Panc1 (cell line): ENCODE measurements around the gene TTC28.

ENCODE experiments used
- CTCF ChIP-seq: fragments of 450-650 bp; IDR thresholded peaks from 2 replicates; pipeline ENCODE4 v1.5.1; 2017; ENCODE audit warnings: mild to moderate bottlenecking
- POLR2AphosphoS5 ChIP-seq: IDR thresholded peaks from 2 replicates; pipeline ENCODE4 v1.6.1; 2012; ENCODE audit warnings: mild to moderate bottlenecking, low read depth, low read length, moderate library complexity
- SIN3A ChIP-seq: IDR thresholded peaks from 2 replicates; pipeline ENCODE4 v1.6.1; 2012; ENCODE audit warnings: low read depth, mild to moderate bottlenecking, low read length, moderate library complexity, borderline replicate concordance; ENCODE audit not compliant: insufficient read depth
- TCF7L2 ChIP-seq: IDR thresholded peaks from 2 replicates; pipeline ENCODE4 v1.6.1; 2011; ENCODE audit warnings: mild to moderate bottlenecking, low read depth, low read length, inconsistent platforms
- TF ChIP-seq, protein P1 (sequence below), 2 experiments: IDR thresholded peaks; 2 replicates each; pipeline ENCODE4 v1.6.1; 2011 to 2012; ENCODE audit warnings: low read depth in 2 of 2, control low read depth in 1 of 2, low read length in 1 of 2, mild to moderate bottlenecking in 1 of 2, moderate library complexity in 1 of 2; ENCODE audit not compliant: insufficient read depth in 1 of 2

DNA sequence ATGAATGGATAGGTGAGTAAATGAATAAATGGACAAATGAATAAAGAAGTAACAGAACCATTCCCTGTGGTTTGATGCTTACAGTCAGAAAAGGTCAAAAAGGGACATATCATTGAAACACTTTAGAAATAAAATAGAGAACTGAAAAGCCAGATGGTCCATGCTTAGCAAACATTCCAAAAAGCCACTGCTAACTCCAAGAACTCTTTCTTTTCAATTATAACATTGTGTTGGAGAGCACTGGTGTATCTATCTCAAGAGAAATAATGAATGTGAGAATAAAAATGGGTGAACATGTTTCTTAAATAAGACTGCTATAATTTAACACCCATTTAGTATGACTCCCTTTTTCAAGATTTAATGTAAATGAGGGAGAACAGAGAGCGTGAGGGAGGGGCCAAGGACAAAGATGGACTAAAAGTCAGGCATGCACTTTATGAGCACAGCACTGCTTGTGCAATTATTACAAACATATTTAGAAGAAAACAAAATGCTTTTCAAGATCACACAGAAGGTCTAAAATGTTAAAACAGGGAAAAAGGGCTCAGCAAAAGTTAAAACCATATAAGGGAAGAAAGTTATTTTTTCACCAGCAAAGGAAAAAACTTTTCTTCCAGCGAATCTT lies 536.3 kb downstream of the TTC28 start:
- no peak for TF ChIP-seq CTCF
- TF ChIP-seq POLR2AphosphoS5 = no peak
- TF ChIP-seq, protein P1, sequence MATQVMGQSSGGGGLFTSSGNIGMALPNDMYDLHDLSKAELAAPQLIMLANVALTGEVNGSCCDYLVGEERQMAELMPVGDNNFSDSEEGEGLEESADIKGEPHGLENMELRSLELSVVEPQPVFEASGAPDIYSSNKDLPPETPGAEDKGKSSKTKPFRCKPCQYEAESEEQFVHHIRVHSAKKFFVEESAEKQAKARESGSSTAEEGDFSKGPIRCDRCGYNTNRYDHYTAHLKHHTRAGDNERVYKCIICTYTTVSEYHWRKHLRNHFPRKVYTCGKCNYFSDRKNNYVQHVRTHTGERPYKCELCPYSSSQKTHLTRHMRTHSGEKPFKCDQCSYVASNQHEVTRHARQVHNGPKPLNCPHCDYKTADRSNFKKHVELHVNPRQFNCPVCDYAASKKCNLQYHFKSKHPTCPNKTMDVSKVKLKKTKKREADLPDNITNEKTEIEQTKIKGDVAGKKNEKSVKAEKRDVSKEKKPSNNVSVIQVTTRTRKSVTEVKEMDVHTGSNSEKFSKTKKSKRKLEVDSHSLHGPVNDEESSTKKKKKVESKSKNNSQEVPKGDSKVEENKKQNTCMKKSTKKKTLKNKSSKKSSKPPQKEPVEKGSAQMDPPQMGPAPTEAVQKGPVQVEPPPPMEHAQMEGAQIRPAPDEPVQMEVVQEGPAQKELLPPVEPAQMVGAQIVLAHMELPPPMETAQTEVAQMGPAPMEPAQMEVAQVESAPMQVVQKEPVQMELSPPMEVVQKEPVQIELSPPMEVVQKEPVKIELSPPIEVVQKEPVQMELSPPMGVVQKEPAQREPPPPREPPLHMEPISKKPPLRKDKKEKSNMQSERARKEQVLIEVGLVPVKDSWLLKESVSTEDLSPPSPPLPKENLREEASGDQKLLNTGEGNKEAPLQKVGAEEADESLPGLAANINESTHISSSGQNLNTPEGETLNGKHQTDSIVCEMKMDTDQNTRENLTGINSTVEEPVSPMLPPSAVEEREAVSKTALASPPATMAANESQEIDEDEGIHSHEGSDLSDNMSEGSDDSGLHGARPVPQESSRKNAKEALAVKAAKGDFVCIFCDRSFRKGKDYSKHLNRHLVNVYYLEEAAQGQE (IDR thresholded peaks at IDR 0.05; ENCODE audit: insufficient read depth in 1 of 2, low read depth in 2 of 2, low read length in 1 of 2) = no peak
- TF ChIP-seq TCF7L2 = no peak
- TF ChIP-seq SIN3A = no peak
